CD4-positive, alpha-beta T cell (primary cell): ENCODE data around the gene PROSER2. TPM values are rescaled to one million over a fixed set of nuclear protein-coding genes. Genes with fewer than 3 reads are reported as not detected.

Experiments used
- ATAC-seq: fragments of 200-7000 bp; cut with Tn5 transposase; one replicate; pipeline ENCODE4 v1.10.0; 2022; ENCODE audit warnings: mild to moderate bottlenecking; ENCODE audit not compliant: poor library complexity
- CTCF ChIA-PET: fragments of 350-600 bp; sonication (Branson Sonifier 250); formaldehyde crosslinking; loops from one replicate; lab custom pipeline; 2021; ENCODE audit warnings: antibody characterized with exemption, inconsistent platforms; lab: Charles Lee
- POLR2A ChIA-PET: fragments of 350-600 bp; sonication (Branson Sonifier 250); formaldehyde crosslinking; loops from one replicate; lab custom pipeline; 2021; ENCODE audit warnings: antibody characterized with exemption, inconsistent platforms; lab: Charles Lee
- DNase-seq, 14 experiments: peaks; one replicate each; pipeline ENCODE4 v3.0.0-alpha.2; 2013 to 2020; ENCODE audit warnings: mixed read lengths in 2 of 14
- H3K27ac ChIP-seq, 2 donors: one replicate each; pipeline versions ENCODE4 v1.5.1 to v1.7.0; 2013; ENCODE audit warnings: low read length in 2 of 2, low read depth in 1 of 2, mild to moderate bottlenecking in 1 of 2
- H3K27me3 ChIP-seq, 2 experiments: 1 replicate in 1 of 2; 2 replicates in 1 of 2; pipeline versions ENCODE4 v1.6.1 to v1.7.0; 2013; ENCODE audit warnings: low read length in 2 of 2, control low read depth in 1 of 2, mild to moderate bottlenecking in 1 of 2, moderate library complexity in 1 of 2; ENCODE audit not compliant: insufficient read depth in 2 of 2, control insufficient read depth in 1 of 2
- H3K36me3 ChIP-seq: one replicate; pipeline ENCODE4 v1.6.1; 2013; ENCODE audit warnings: low read length, control low read depth; ENCODE audit not compliant: insufficient read depth
- H3K4me1 ChIP-seq: one replicate; pipeline ENCODE4 v1.6.1; 2013; ENCODE audit warnings: low read length, control low read depth; ENCODE audit not compliant: insufficient read depth
- H3K4me3 ChIP-seq: one replicate; pipeline ENCODE4 v1.5.1; 2013; ENCODE audit warnings: mild to moderate bottlenecking, low read length, moderate library complexity
- H3K9me3 ChIP-seq, 2 experiments: 1 replicate in 1 of 2; 2 replicates in 1 of 2; pipeline versions ENCODE4 v1.6.1 to v1.7.0; 2013; ENCODE audit warnings: low read length in 2 of 2, mild to moderate bottlenecking in 2 of 2, control low read depth in 1 of 2, moderate library complexity in 1 of 2; ENCODE audit not compliant: control insufficient read depth in 1 of 2, insufficient read depth in 1 of 2
- H3K27ac Mint-ChIP-seq: one replicate; pipeline ENCODE4 v1.8.0; 2020; ENCODE audit warnings: mixed read lengths
- H3K27me3 Mint-ChIP-seq: one replicate; pipeline ENCODE4 v1.8.0; 2021; ENCODE audit warnings: mixed read lengths
- H3K36me3 Mint-ChIP-seq: one replicate; pipeline ENCODE4 v1.8.0; 2021; ENCODE audit warnings: low read depth, mixed read lengths
- H3K4me1 Mint-ChIP-seq: one replicate; pipeline ENCODE4 v1.8.0; 2021; ENCODE audit warnings: low read depth, mixed read lengths
- H3K4me3 Mint-ChIP-seq: one replicate; pipeline ENCODE4 v1.8.0; 2020; ENCODE audit warnings: mild to moderate bottlenecking, mixed read lengths
- H3K9me3 Mint-ChIP-seq: one replicate; pipeline ENCODE4 v1.8.0; 2020; ENCODE audit warnings: mixed read lengths
- CTCF ChIP-seq: fragments of 200-600 bp; IDR thresholded peaks from one replicate; pipeline ENCODE4 v1.8.0; 2022; ENCODE audit warnings: antibody characterized with exemption, mild to moderate bottlenecking
- intact Hi-C, 2 experiments: fragments of 100-400 bp; cut with DNase I in 1 of 2; cut with micrococcal nuclease in 1 of 2; formaldehyde crosslinking; loops; one replicate each; pipeline versions ENCODE4 v1.15.1 to v1.9.0; 2023 to 2025; cut with DNase I, micrococcal nuclease
- total RNA-seq, 174 experiments: library from RNA in 2 of 174; stranded (reverse) in 2 of 174; gene quantifications; one replicate each; pipeline ENCODE4 v1.2.3 and lab custom pipeline; 2021 to 2026

Gene PROSER2
- total RNA-seq, 2 experiments from 2014 or later = 1.1 TPM

GRCh38 chr10:11828682-11829284, 5.6 kb downstream of the PROSER2 start:
- no peaks in the 10 kb centered on the region for H3K36me3 ChIP-seq
- Mint-ChIP-seq H3K4me3 (no peak overlapping the region), H3K27me3 (peaks cover 58% of the 10 kb centered on the region), H3K27ac (no peak overlapping the region), H3K36me3 (no peaks in the 10 kb centered on the region), H3K4me1 (peaks cover 10% of the 10 kb centered on the region), H3K9me3 (no peaks in the 10 kb centered on the region)
- ATAC-seq (no peak), DNase-seq (no peak)
- intact Hi-C loops = no loop called here
- H3K4me1 ChIP-seq = peaks cover 3% of the 10 kb centered on the region
- CTCF ChIA-PET = no interaction called here
- no peak overlapping the region for H3K4me3 ChIP-seq
- no peak for TF ChIP-seq CTCF
- H3K9me3 ChIP-seq = no peaks in the 10 kb centered on the region
- H3K27me3 ChIP-seq = peaks cover 6 to 15% of the 10 kb centered on the region in 2 experiments
- H3K27ac ChIP-seq = no peak overlapping the region
- POLR2A ChIA-PET = no interaction called here

- Mint-ChIP-seq H3K27ac (no peak overlapping the region), H3K9me3 (no peaks in the 10 kb centered on the region), H3K27me3 (peaks cover 40% of the 10 kb centered on the region), H3K36me3 (no peaks in the 10 kb centered on the region), H3K4me3 (no peak overlapping the region), H3K4me1 (no peaks in the 10 kb centered on the region)
- DNase-seq = no peak
- H3K27me3 ChIP-seq = peaks cover 0 to 3% of the 10 kb centered on the region in 2 experiments
- intact Hi-C loops = no loop called here
- CTCF ChIA-PET = no interaction called here
- no peaks in the 10 kb centered on the region for H3K9me3 ChIP-seq
- H3K4me1 ChIP-seq = no peaks in the 10 kb centered on the region
- no peak for ATAC-seq
- H3K4me3 ChIP-seq = no peak overlapping the region
- POLR2A ChIA-PET = no interaction called here
- H3K27ac ChIP-seq = no peak overlapping the region
- no peaks in the 10 kb centered on the region for H3K36me3 ChIP-seq
- TF ChIP-seq CTCF = no peak
These were observed 7.8 kb downstream of the PROSER2 start for GRCh38 chr10:11830836-11831519.

- H3K4me1 ChIP-seq = no peaks in the 10 kb centered on the region
- no peaks in the 10 kb centered on the region for H3K36me3 Mint-ChIP-seq
- H3K4me3 Mint-ChIP-seq = no peak overlapping the region
- ATAC-seq (no peak), DNase-seq (no peak)
- no peaks in the 10 kb centered on the region for H3K9me3 Mint-ChIP-seq
- ChIA-PET CTCF (no interaction called here), POLR2A (no interaction called here)
- no peaks in the 10 kb centered on the region for H3K4me1 Mint-ChIP-seq
- no peaks in the 10 kb centered on the region for H3K36me3 ChIP-seq
- peaks cover 37% of the 10 kb centered on the region for H3K27me3 Mint-ChIP-seq
- H3K4me3 ChIP-seq = no peak overlapping the region
- H3K27me3 ChIP-seq = no peaks in the 10 kb centered on the region
- H3K9me3 ChIP-seq = no peaks in the 10 kb centered on the region
- intact Hi-C loops = no loop called here
- H3K27ac ChIP-seq = no peak overlapping the region
- H3K27ac Mint-ChIP-seq = no peak overlapping the region
- no peak for TF ChIP-seq CTCF
These were observed 8.4 kb downstream of the PROSER2 start for GRCh38 chr10:11831520-11831951.
